Psoas muscle (tissue), 8 donors: ENCODE data around the gene IL13. TPM values are rescaled to one million over a fixed set of nuclear protein-coding genes. Genes with fewer than 3 reads are reported as not detected.

ENCODE experiments used
- ATAC-seq, 4 donors: fragments of 200-7000 bp; cut with Tn5 transposase; one replicate each; pipeline ENCODE4 v1.9.1; 2020; ENCODE audit warnings: moderate library complexity in 3 of 4, mild to moderate bottlenecking in 2 of 4
- DNase-seq, 2 donors: peaks; one replicate each; pipeline ENCODE4 v3.0.0-alpha.2; 2020
- H3K27ac ChIP-seq: fragments of 200-600 bp; one replicate; pipeline ENCODE4 v1.8.0; 2022
- H3K27me3 ChIP-seq, 3 donors: fragments of 200-600 bp in 1 of 3; one replicate each; pipeline versions ENCODE4 v1.6.1 to v1.8.0; 2013 to 2022; ENCODE audit warnings: low read length in 2 of 3, mild to moderate bottlenecking in 2 of 3, moderate library complexity in 1 of 3; ENCODE audit not compliant: insufficient read depth in 3 of 3
- H3K36me3 ChIP-seq, 2 donors: fragments of 200-600 bp in 1 of 2; one replicate each; pipeline versions ENCODE4 v1.6.1 to v1.8.0; 2013 to 2022; ENCODE audit warnings: low read depth in 1 of 2, mild to moderate bottlenecking in 1 of 2, moderate library complexity in 1 of 2; ENCODE audit not compliant: insufficient read depth in 1 of 2
- H3K4me1 ChIP-seq: fragments of 200-600 bp; one replicate; pipeline ENCODE4 v1.8.0; 2022
- H3K4me3 ChIP-seq: fragments of 200-600 bp; one replicate; pipeline ENCODE4 v1.8.0; 2022; ENCODE audit warnings: mild to moderate bottlenecking
- H3K9me3 ChIP-seq: fragments of 200-600 bp; one replicate; pipeline ENCODE4 v1.8.0; 2022
- WGBS, 3 donors: extraction: QIAGEN DNeasy Blood & Tissue Kit; methylation state at CpG; one replicate each; pipeline versions ENCODE4 v1.1.6 to v1.1.7; 2013; 5-methylcytosine and 5-hydroxymethylcytosine counted together
- intact Hi-C, 2 donors: fragments of 100-400 bp; cut with DNase I; formaldehyde crosslinking; loops; one replicate each; pipeline versions ENCODE4 v1.11.0 to v1.14.2; 2022
- polyA plus RNA-seq, 3 donors: library from polyadenylated mRNA; stranded (reverse); fragments of 200-250 nt; gene quantifications; one replicate each; pipeline ENCODE4 v1.2.3, GENCODE V29; 2013
- total RNA-seq, 4 donors: library from RNA; stranded (reverse); fragmentation: NEBNext Ultra II Directional in 2 of 4; extraction: Animal tissue kit (Norgen Biotek cat#: 25700) in 2 of 4; gene quantifications; one replicate each; pipeline versions ENCODE4 v1.2.1 to v1.2.4, GENCODE V29; 2021 to 2023
- TF ChIP-seq, protein P1 (sequence below): fragments of 200-600 bp; IDR thresholded peaks from one replicate; pipeline ENCODE4 v1.8.0; 2022; ENCODE audit warnings: antibody characterized with exemption
- donor health status: healthy with polysubstance abuse.
- donor health status: DM: no; HTN: no; CAD: no; lungs with moderate emphysema.
- donor health status: Bipolar disorder and iron deficiency.
- donor health status: healthy.
- donor health status: DM: yes; HTN: yes; CAD: no.
- donor health status: DM: no; HTN: no; CAD: no.
- donor health status: DM: no; HTN: no; CAD: no.
- donor health status: DM: yes; HTN: yes; CAD: no.

The IL13 gene
- total and polyA plus RNA-seq, 7 donors = not detected

DNA sequence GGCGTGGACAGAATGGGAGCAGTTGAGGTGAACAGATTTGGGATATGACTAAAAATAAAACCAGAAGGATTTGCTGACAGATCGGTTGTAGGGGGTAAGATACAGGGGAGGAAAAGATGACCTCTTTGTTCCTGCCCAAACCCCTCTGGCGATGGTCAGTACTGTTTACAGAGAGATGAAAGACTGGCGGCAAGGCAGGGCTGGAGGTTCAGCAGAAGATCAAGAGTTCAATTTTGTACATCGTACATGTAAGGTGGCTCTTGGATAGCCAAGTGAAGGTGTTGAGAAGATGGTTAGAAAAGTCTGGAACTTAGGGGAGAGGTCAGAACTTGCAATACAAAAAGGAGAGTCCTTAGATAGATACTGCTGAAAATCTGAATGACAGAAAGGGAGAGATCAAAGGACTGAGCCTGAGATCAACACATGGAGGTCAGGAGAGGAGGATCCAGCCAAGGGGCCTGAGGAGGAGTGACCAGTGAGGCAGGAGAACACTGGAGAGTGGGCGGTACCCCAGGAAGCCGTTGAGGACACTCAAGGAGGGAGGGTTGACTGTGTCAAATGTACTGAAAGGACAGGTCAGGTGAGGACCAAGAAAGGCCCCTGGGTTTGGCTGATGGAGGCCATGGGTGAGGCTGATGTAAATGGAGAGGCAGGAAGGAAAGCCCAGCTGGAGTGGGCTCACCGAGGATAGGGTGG is 23.0 kb downstream of the IL13 start:
- H3K27me3 ChIP-seq = peaks cover 0 to 2% (median 0%) of the 10 kb centered on the region in 3 donors
- TF ChIP-seq, protein P1, sequence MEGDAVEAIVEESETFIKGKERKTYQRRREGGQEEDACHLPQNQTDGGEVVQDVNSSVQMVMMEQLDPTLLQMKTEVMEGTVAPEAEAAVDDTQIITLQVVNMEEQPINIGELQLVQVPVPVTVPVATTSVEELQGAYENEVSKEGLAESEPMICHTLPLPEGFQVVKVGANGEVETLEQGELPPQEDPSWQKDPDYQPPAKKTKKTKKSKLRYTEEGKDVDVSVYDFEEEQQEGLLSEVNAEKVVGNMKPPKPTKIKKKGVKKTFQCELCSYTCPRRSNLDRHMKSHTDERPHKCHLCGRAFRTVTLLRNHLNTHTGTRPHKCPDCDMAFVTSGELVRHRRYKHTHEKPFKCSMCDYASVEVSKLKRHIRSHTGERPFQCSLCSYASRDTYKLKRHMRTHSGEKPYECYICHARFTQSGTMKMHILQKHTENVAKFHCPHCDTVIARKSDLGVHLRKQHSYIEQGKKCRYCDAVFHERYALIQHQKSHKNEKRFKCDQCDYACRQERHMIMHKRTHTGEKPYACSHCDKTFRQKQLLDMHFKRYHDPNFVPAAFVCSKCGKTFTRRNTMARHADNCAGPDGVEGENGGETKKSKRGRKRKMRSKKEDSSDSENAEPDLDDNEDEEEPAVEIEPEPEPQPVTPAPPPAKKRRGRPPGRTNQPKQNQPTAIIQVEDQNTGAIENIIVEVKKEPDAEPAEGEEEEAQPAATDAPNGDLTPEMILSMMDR = no peak
- intact Hi-C loops = no loop called here
- H3K27ac ChIP-seq = no peak overlapping the region
- H3K4me3 ChIP-seq = no peak overlapping the region
- ATAC-seq = no peak
- no peaks in the 10 kb centered on the region for H3K36me3 ChIP-seq
- H3K9me3 ChIP-seq = no peaks in the 10 kb centered on the region
- no peak for DNase-seq
- WGBS, 3 donors = 85 to 94% (median 94%) methylated on average over 8 of the region's 8 CpGs
- no peaks in the 10 kb centered on the region for H3K4me1 ChIP-seq

GRCh38 chr5:132681476-132681831 is 23.5 kb downstream of the IL13 start:
- no peak overlapping the region for H3K27ac ChIP-seq
- no peak for ATAC-seq
- H3K4me3 ChIP-seq = no peak overlapping the region
- no peaks in the 10 kb centered on the region for H3K4me1 ChIP-seq
- H3K36me3 ChIP-seq = no peaks in the 10 kb centered on the region
- H3K9me3 ChIP-seq = no peaks in the 10 kb centered on the region
- WGBS, 3 donors = 92 to 95% (median 94%) methylated on average over 2 of the region's 2 CpGs
- TF ChIP-seq, protein P1 = no peak
- intact Hi-C loops = no loop called here
- DNase-seq = no peak
- H3K27me3 ChIP-seq = peaks cover 0 to 2% (median 0%) of the 10 kb centered on the region in 3 donors

DNA sequence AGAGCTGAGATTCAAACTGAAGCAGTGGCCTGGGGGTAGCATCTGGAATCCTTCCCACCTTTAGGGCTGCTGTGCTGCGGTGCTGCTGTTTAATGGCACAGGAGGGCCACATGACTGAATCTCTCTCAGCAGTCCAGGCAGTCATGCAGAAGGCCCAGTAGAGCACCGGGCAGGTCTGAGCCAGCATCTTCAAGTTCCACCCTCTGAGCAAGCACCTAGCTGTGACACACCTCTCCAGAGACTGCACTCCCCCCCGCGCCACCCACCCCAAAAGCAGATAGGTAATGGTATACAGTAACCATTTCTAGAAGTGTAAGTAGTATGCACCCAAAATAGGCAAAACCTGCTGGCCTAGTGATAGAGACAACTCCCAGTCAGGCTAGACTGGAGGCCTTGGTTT is 24.0 kb downstream of the IL13 start:
- no peak overlapping the region for H3K4me3 ChIP-seq
- DNase-seq (no peak), ATAC-seq (no peak)
- H3K27ac ChIP-seq = no peak overlapping the region
- H3K27me3 ChIP-seq = peaks cover 0 to 2% (median 0%) of the 10 kb centered on the region in 3 donors
- 80 to 97% (median 94%) methylated on average over 4 of the region's 4 CpGs for WGBS, 3 donors
- no peaks in the 10 kb centered on the region for H3K4me1 ChIP-seq
- no peaks in the 10 kb centered on the region for H3K36me3 ChIP-seq
- H3K9me3 ChIP-seq = no peaks in the 10 kb centered on the region
- TF ChIP-seq, protein P1 = no peak
- intact Hi-C loops = no loop called here

- Histone ChIP-seq H3K27me3 (no peaks in the 10 kb centered on the region), H3K4me3 (no peak overlapping the region), H3K36me3 (no peaks in the 10 kb centered on the region), H3K27ac (no peak overlapping the region), H3K4me1 (no peaks in the 10 kb centered on the region), H3K9me3 (no peaks in the 10 kb centered on the region)
- intact Hi-C loops = no loop called here
- WGBS, 3 donors = 89 to 95% (median 94%) methylated on average over 6 of the region's 6 CpGs
- ATAC-seq = no peak
- TF ChIP-seq, protein P1 = no peak
- no peak for DNase-seq
Observed at GRCh38 chr5:132684491-132684890, 26.5 kb downstream of the IL13 start.
